ENCODE measurements around the gene LAGE3. TPM values are rescaled to one million over a fixed set of nuclear protein-coding genes. Genes with fewer than 3 reads are reported as not detected.
"Not testable (repeated sequence)": the region's sequence is repeated elsewhere in the genome, so short reads cannot be mapped to it uniquely, and the experiment has no call there.

The LAGE3 gene
- total RNA-seq, 4 donors from 2014 or later: 10.2 to 18.9 (median 12.6) TPM

DNA sequence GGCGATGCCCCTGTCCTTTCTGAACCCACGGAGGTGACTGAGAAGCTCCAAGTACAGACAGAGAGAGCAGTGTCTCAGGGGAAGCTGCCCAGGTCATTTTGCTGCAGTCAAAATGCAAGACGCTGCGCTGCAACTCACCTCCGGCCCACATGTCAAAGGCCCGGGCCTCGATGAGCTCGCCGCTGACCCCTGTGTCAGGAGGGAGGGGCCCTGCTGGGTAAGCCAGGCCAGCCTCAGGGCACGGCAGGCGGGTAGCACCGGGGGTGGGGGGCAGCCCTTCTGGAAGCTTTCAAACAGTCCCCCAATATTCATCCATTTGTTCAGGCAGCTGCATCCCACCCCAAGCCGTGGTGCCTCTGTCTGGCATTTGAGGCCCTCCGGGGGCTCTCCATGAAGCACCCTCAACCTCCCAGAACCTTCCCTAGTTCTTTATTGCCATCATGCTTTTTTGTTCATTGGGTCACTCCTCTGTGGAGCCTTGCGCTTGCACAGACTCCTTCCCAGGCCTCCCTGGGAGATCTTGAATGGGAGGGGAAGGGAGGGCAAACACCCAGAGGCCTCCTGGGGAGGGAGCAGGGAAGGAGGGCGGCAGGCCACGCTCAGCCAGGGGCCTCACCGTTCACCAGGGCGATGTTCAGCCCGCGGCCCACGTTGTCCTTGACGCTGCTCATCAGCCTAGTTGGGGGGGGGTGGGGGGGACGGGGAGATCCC lies 28.7 kb upstream of the LAGE3 start:
- WGBS, 2 donors: 88 to 91% methylated on average over 5 to 6 of the region's 24 CpGs
- H3K4me1 ChIP-seq: no peaks in the 10 kb centered on the region
- no peaks in the 10 kb centered on the region for H3K27me3 ChIP-seq
- H3K27ac ChIP-seq: no peak overlapping the region
- intact Hi-C loops (cut with DNase I): no loop called here
- H3K36me3 ChIP-seq: peaks cover 3 to 6% of the 10 kb centered on the region in 2 donors
- no peak overlapping the region for H3K4me3 ChIP-seq (replicated peaks in 1 of 3)
- TF ChIP-seq POLR2A (IDR thresholded peaks at IDR 0.05): no peak
- TF ChIP-seq, protein P1, sequence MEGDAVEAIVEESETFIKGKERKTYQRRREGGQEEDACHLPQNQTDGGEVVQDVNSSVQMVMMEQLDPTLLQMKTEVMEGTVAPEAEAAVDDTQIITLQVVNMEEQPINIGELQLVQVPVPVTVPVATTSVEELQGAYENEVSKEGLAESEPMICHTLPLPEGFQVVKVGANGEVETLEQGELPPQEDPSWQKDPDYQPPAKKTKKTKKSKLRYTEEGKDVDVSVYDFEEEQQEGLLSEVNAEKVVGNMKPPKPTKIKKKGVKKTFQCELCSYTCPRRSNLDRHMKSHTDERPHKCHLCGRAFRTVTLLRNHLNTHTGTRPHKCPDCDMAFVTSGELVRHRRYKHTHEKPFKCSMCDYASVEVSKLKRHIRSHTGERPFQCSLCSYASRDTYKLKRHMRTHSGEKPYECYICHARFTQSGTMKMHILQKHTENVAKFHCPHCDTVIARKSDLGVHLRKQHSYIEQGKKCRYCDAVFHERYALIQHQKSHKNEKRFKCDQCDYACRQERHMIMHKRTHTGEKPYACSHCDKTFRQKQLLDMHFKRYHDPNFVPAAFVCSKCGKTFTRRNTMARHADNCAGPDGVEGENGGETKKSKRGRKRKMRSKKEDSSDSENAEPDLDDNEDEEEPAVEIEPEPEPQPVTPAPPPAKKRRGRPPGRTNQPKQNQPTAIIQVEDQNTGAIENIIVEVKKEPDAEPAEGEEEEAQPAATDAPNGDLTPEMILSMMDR (IDR thresholded peaks at IDR 0.05): no peak
- DNase-seq: no peak
- H3K9me3 ChIP-seq: no peaks in the 10 kb centered on the region

DNA sequence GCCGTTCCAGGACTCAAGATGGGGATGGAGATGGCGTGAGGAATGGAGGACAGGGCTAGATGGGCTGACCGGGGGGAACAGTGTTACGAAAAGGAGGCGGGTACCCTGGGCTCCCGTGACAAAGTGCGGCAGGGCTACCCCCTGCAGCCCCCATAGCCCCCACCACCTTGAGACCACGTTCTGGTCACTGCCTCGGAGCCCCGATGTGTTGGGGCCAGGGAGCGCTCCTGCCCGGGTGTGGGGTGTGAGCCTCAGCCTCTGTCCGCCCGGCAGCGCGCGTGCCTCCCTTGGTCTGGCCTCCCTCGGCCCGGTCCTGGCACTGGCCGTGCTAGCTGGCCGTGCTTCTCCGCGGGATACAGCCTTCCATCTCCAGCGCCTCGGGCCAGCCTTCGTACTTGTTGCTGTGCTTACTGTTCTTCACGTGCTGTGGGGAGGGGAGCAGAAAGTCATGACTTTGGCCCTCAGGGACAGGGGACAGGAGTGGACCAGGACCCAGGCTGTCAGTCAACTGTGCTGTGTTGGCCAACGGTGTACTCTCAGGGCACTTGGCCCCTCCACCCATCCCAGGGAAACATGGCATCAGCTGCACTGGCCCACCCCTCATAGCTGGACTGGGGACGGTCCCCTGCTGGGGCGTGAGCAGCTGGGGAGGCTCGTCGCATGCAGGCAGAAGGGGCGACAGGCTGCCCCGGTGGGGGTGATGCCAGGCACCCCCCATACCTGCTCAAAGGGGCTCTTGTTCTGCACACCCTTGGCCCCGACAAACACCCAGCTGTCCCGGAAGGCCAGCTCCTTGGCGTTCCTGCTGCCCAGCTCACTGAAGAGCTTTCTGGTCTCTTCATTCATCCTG lies 27.6 kb upstream of the LAGE3 start:
- TF ChIP-seq, protein P1 (IDR thresholded peaks at IDR 0.05): no peak
- TF ChIP-seq POLR2A (IDR thresholded peaks at IDR 0.05): no peak
- Histone ChIP-seq H3K36me3 (peaks cover 3 to 6% of the 10 kb centered on the region in 2 donors), H3K27ac (no peak overlapping the region), H3K4me3 (replicated peaks in 1 of 3) (no peak overlapping the region), H3K4me1 (no peaks in the 10 kb centered on the region), H3K27me3 (no peaks in the 10 kb centered on the region), H3K9me3 (no peaks in the 10 kb centered on the region)
- intact Hi-C loops (cut with DNase I): no loop called here
- WGBS, 2 donors: 80 to 94% methylated on average over 4 to 19 of the region's 37 CpGs
- no peak for DNase-seq

DNA sequence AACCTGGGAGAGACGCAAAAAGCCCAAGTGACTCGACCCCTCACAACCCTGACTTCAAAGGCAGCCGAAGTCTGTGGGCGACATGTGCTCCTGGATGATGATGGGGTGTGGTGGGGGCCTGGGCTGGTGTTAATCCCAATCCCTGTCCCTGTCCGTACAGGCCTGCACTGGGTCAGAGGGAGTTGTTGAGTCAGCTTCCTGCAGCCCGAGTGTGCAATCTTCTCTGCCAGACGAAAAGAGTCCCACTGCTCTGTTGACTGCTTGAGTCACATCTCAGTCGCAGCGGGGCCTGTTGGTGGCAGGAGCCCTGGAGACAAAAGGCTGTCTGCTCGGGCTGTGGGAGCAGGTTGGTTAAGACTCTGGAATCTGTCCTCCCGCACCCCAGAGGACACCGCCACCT lies 26.7 kb upstream of the LAGE3 start:
- H3K27me3 ChIP-seq: no peaks in the 10 kb centered on the region
- peaks cover 3 to 6% of the 10 kb centered on the region in 2 donors for H3K36me3 ChIP-seq
- TF ChIP-seq POLR2A (IDR thresholded peaks at IDR 0.05): no peak
- TF ChIP-seq, protein P1 (IDR thresholded peaks at IDR 0.05): no peak
- intact Hi-C loops (cut with DNase I): no loop called here
- no peak for DNase-seq
- no peaks in the 10 kb centered on the region for H3K4me1 ChIP-seq
- H3K4me3 ChIP-seq (replicated peaks in 1 of 3): no peak overlapping the region
- H3K9me3 ChIP-seq: no peaks in the 10 kb centered on the region
- H3K27ac ChIP-seq: no peak overlapping the region
- 87% methylated on average over 3 of the region's 12 CpGs; no CpG with 5 or more reads in 1 of the 2 donors for WGBS, 2 donors

DNA sequence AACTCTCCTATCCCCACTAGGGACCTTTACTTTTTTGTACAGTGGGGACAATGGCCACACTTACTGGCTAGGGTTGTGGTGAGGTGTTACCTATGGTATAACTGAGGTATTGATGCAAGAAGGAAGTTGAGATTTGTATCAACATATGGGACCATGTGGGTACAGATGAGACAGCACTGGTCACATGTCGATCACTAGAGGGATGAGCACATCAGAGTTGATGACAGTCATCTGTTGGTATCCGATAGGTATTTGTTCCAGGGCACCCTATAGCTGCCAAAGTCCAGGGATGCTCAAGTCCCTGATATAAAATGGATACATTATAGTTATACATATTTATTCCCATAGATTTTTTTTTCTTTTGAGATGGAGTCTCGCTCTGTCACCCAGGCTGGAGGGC lies 23.9 kb upstream of the LAGE3 start:
- H3K4me1 ChIP-seq: no peaks in the 10 kb centered on the region
- peaks cover 3 to 6% of the 10 kb centered on the region in 2 donors for H3K36me3 ChIP-seq
- 94 to 98% methylated on average over 3 of the region's 3 CpGs for WGBS, 2 donors
- no peak for TF ChIP-seq POLR2A (IDR thresholded peaks at IDR 0.05)
- TF ChIP-seq, protein P1 (IDR thresholded peaks at IDR 0.05): no peak
- H3K4me3 ChIP-seq (replicated peaks in 1 of 3): no peak overlapping the region
- no peaks in the 10 kb centered on the region for H3K9me3 ChIP-seq
- intact Hi-C loops (cut with DNase I): no loop called here
- DNase-seq: no peak
- no peaks in the 10 kb centered on the region for H3K27me3 ChIP-seq
- H3K27ac ChIP-seq: no peak overlapping the region

DNA sequence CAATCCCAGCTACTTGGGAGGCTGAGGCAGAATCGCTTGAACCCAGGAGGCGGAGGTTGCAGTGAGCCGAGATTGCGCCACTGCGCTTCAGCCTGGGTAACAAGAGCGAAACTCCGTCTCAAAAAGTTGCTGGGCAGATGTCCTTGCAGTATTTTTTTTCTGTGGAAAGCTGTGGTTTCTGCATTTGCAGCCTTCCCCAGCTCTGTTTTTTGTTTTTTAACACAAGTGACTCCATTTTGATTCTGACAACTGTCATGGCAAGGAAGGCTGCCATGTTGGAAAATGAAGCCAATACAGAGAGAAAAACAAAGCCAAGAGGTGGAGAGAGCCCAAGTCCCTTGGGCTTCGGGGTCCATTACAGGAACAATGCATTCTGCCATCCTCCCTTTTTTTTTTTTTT lies 23.0 kb upstream of the LAGE3 start:
- Histone ChIP-seq H3K27ac (no peak overlapping the region), H3K4me3 (replicated peaks in 1 of 3) (no peak overlapping the region), H3K9me3 (no peaks in the 10 kb centered on the region), H3K36me3 (peaks cover 0 to 3% of the 10 kb centered on the region in 2 donors), H3K4me1 (no peaks in the 10 kb centered on the region), H3K27me3 (no peaks in the 10 kb centered on the region)
- DNase-seq: no peak
- WGBS, 2 donors: 95 to 97% methylated on average over 3 to 8 of the region's 8 CpGs
- intact Hi-C loops (cut with DNase I): no loop called here
- no peak for TF ChIP-seq POLR2A (IDR thresholded peaks at IDR 0.05)
- TF ChIP-seq, protein P1 (IDR thresholded peaks at IDR 0.05): no peak

DNA sequence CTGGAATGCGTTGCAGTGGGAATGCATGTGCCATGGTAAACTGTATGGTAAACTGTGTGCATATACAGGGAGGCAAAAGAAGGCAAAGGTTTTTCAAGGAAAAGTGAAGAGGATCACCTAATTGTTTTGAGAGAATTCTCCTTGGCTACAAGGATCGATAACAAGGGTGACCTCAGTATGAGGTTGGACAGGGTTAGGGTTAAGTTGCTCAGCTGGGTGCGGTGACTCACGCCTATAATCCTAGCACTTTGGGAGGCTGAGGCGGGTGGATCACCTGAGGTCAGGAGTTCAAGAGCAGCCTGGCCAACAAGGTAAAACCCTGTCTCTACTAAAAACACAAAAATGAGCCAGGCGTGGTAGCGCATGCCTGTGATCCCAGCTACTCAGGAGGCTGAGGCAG lies 22.3 kb upstream of the LAGE3 start:
- 76 to 88% methylated on average over 5 to 7 of the region's 7 CpGs for WGBS, 2 donors

DNA sequence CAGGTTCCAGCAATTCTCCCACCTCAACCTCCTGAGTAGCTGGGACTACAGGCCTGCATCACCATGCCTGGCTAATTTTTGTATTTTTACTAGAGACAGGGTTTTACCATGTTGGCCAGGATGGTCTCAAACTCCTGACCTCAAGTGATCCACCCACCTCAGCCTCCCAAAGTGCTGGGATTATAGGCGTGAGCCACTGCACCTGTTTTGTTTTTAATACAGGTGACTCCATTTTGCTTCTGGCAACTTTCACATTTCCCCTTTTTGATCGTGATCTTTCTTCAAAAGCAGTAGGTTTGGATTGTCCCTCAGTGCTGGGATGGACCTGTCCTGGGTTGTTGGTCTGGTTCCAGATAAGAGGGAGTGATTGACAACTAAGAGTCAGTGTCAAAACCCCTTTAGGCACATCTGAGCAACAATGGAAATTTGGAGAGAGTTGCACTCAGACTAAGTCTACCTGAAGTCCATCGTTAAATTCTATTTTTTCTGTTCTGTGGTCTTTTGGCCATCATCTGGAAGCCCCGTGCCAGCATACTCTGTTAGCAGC lies 17.6 kb upstream of the LAGE3 start:
- intact Hi-C loops (cut with DNase I); H3K27ac ChIP-seq; H3K9me3 ChIP-seq; H3K4me3 ChIP-seq (replicated peaks in 1 of 3); DNase-seq; H3K36me3 ChIP-seq; H3K4me1 ChIP-seq; H3K27me3 ChIP-seq: not testable (repeated sequence)
- WGBS, 2 donors: 86 to 87% methylated on average over 4 of the region's 4 CpGs

More for the DNA sequence above, 22.3 kb upstream of the LAGE3 start:
- H3K9me3 ChIP-seq; H3K27me3 ChIP-seq; H3K4me1 ChIP-seq; DNase-seq; H3K36me3 ChIP-seq; intact Hi-C loops (cut with DNase I); H3K4me3 ChIP-seq (replicated peaks in 1 of 3); H3K27ac ChIP-seq: not testable (repeated sequence)
